DLD1 (cell line): ENCODE results near the gene OXTR.

Experiments used
- in situ Hi-C: cut with HindIII; loops from 2 replicates; pipeline ENCODE4 v1.10.0; 2017; ENCODE audit warnings: low sequenced_read_pairs

The OXTR gene

GRCh38 chr3:8769088-8769822, at the start of gene OXTR:
OXTR (minus strand) TSS chr3:8769613; CDS start chr3:8768187, 1,426 bp downstream.
- in situ Hi-C loops, result no loop called here

GRCh38 chr3:8817486-8817885, 48.1 kb upstream of the OXTR start:
- in situ Hi-C loops, result loop anchor here (5.0 kb wide), 1 partner anchor 110 kb away; no protein-coding TSS in a partner anchor

GRCh38 chr3:8816106-8816505, 46.7 kb upstream of the OXTR start:
- in situ Hi-C loops, result loop anchor here (5.0 kb wide), 1 partner anchor 109 kb away; no protein-coding TSS in a partner anchor

GRCh38 chr3:8813411-8813810, 44.0 kb upstream of the OXTR start:
- in situ Hi-C loops, result no loop called here

DNA sequence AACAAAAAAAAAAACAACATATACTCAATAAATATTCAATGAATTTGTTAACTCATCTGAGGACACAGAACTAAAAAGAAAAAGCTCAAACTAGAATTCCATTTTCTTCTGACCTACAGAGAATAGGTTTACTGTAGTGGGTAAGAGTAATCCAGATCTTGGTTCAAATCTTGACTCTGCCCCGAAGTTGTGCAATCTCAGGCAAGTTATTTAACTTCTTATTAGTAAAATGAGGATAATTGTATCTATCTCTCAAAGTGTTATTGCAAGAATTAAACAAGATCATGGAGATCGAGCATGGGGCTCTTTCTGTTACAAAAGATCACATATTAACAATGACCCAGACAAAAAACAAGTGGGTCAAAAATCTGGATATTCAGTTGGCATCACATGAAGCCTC, 41.1 kb upstream of the OXTR start:
- in situ Hi-C loops, result no loop called here

DNA sequence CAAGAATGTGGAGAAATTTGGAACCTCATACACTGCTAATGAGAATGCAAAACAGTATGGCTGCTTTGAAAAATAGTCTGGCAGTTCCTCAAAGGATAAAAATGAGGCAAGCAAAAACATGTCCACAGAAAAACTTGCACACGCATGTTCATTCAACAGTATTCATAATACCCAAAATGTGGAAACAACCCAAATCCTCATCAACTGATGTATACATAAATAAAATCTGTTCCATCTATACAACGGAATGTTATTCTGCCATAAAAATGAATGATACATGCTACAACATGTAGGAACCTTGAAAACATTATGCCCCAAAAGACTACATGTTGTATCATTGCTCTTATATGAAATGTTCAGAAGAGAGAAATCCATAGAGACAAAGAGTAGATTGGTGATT, 36.4 kb upstream of the OXTR start:
- in situ Hi-C loops, result no loop called here

GRCh38 chr3:8802256-8802655, 32.8 kb upstream of the OXTR start:
- in situ Hi-C loops, result no loop called here

DNA sequence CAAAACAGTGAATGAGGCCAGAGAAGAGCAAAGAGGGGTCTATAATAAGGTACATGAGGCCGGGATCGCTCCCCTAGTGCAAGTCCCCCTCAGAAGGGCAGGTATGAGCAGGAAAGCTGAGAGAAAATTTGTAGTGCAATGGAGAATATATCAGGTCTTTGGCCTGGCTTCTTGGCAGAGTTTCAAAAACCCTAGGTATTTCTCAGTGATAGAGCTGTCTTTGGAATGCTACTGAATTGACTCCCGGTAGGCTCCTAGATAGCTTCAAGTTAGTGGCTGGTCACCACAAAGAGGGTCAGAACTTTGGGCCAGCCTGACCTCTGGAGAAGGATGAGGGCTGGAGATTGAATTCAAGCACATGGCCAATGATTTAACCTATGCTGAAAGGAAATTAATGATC, 30.6 kb upstream of the OXTR start:
- in situ Hi-C loops, result no loop called here

- in situ Hi-C loops, result no loop called here
These were observed 24.8 kb upstream of the OXTR start for GRCh38 chr3:8794247-8794646.

GRCh38 chr3:8793242-8793641, 23.8 kb upstream of the OXTR start:
- in situ Hi-C loops, result no loop called here

- in situ Hi-C loops, result no loop called here
These were observed 21.1 kb upstream of the OXTR start for GRCh38 chr3:8790529-8790928.

- in situ Hi-C loops, result no loop called here
These were observed 15.4 kb upstream of the OXTR start for GRCh38 chr3:8784676-8785435.

DNA sequence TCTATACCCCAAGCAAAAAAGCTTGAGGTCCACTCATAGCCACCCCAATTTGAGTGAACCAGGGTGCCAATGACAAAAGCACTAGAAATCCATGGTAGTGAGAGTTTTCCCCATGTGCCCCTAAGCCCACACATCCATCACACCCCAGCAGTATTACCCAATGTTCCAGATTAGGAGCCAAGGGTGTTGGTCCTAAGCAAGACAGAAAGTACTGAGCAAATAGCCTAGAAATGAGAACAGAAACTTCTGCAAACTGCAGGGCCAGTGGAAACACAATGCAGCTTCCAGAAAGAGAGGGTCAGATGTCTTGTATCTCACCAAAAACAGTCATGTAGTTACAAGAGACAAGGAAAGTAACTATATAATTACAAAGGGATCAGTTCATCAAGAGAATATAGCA, 10.9 kb upstream of the OXTR start:
- in situ Hi-C loops, result no loop called here

DNA sequence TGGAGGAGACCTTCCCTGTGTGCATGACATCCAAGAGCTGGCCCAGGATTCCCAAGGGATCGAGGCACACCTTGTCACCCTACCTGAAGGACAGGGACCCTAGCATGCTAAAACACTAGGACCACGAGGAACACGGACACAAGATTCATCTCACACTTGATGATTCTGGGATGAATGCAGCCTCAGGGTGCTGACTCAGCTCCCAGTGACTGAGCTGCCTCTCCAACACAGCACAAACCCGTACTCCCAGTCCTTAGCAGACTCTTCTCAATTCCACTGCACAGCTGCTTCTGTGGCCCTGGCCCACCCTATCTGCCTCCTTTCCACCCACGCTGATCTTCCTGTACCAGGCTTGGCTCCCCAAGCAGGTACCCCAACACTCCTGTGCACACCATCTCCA, 9.1 kb upstream of the OXTR start:
- in situ Hi-C loops, result no loop called here

DNA sequence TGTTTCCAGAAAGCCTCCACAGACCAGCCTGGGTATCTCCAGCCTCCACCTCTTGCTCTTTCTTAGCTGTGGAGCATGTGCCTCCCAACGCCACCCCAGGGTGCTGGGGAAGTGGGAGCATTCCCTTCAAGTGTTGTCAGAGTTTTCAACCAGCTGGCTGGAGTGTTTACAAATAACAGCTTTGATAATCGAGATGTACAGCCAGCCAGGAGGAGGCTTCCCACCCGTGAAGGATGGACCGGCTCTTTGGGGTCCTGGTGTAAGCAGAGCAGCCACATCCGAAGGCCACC, 8.5 kb upstream of the OXTR start:
- in situ Hi-C loops, result no loop called here

DNA sequence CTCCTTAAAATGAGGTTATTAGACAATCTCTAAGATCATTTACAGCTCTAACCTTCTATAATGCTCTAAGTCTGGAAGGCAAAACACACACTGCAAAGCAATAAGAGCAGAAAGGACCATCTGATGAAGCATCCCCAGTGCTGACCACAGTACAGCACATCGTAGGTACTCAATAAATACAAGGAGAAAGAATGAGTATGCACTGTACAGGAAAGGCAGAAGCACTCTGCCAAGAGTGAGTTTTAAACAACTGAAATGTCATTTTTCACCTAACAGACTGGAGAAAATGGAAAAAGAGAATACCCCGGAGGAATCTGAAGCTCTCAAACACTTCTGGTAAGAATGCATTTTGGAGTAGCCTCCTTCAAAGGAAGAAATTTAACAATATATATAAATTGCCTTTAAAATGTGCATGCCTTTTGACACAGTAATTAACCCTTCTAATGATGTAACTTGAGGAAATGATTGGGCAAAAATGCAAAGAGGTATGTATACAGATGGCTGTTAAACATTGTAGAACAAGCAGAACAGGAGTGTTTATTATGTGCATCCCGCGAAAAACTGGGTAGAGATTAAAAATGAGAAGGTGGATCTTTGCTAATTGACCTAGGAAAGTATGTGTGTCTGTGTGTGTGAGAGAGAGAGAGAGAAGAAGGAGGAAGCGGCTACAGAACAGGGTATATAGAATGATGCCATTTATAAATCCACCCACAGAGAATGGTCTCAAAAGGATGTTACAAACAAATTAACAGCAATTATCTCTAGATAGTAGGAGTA, 8.0 kb upstream of the OXTR start:
- in situ Hi-C loops, result no loop called here

DNA sequence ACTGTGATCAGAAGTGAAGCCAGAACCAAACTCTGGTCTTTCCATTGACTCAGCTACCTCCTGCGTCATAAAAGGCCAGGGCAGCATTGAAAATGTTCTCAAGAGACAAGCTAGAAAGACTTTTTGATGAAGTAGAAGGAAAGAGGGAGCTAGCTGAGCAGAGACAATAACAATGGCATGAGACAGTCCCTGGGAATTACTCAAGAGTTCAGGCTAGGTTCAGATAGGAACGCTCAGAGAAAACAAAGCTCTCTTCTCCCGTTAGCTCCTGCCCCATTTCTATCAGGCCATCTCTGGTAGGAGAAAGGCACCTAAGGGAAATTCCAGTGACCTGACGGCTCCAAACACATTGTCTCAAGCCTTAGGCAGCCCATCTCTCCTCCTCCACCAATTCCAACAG, 7.0 kb upstream of the OXTR start:
- in situ Hi-C loops, result no loop called here

DNA sequence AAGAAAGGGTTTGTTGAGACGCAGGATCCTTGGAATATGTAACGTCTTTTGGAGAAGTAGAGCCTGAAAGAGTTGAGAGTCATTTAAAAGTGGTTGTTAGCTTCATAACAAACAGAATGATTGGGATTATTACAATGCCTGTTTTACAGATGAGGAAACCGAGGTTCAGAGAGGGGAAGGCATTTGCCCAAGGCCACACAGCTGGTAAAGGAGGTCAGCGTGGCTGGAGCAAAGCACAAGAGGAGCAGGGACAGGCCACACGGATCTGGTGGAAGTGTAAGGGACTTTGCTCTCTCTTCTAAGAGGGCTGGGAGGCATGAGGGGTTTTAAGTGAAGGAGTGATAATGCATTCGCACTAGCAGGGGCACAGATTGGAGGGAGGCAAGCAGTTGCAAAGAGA, 6.2 kb upstream of the OXTR start:
- in situ Hi-C loops, result no loop called here

GRCh38 chr3:8775181-8775580, 5.8 kb upstream of the OXTR start:
- in situ Hi-C loops, result no loop called here

- in situ Hi-C loops, result no loop called here
These were observed 4.6 kb upstream of the OXTR start for GRCh38 chr3:8773941-8774542.

DNA sequence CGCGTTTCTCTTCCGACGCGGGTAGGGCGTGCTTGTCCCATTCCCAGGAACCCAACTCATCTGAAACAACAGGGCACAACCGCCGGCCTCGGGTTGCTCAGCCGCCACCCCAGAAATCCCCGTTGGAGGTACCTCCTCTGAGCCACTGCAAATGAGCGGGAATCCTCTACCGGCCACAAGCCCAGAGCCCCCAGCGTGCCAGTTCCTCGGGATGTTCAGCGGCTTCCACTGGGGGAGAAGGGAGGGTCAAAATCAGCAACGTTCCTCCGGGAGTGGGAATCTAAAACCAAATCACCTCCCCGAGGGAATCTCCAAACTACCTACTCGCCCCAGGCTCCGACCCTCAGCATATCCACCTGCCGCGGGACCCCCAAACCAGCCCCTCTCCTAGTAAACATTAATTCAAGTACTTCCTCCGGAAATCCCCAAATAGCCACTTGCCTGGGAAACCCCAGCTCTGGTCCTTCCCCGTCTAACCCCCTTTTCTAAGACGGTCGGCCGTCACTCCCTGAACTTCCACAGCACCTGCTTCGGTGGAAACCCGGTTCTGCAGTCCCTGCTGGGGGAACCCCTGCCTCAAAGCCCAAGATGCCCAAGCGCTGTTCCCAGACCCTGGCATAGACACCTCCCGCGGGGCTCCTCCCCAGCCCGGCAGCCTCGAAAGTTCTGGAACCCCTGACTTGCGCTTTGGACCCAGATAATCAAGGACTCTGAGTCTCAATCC, 887 bp downstream of the OXTR start:
- in situ Hi-C loops, result no loop called here
